Stimulated activated naive CD4-positive, alpha-beta T cell (primary cell): ENCODE measurements around the gene RPS6KL1.

ENCODE experiments used
- DNase-seq, 6 experiments: peaks; one replicate each; lab custom pipeline; 2025; lab: John Stamatoyannopoulos, UW

The RPS6KL1 gene

DNA sequence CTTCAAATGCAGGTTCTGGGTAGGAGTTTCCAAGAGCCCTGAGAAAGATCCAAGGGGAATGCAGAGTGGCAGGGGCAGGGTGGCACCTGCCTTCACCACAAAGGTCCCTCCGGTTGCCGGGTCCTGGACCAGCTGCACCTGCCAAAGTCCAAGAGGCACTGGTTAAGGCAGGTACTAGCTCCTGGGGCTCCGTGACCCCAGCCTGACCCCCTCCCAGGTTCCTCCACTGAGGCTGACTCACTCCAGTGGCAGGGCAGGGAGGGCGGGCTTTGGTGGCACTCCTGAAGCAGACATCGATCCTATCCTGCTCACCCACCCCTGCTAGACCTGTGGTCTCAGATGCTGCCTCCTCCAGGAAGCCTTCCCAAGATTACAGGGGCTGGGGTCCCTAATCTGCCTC lies 11.4 kb downstream of the RPS6KL1 start:
- no peak for DNase-seq

GRCh38 chr14:74911221-74911620 lies 11.8 kb downstream of the RPS6KL1 start:
- DNase-seq, result no peak

DNA sequence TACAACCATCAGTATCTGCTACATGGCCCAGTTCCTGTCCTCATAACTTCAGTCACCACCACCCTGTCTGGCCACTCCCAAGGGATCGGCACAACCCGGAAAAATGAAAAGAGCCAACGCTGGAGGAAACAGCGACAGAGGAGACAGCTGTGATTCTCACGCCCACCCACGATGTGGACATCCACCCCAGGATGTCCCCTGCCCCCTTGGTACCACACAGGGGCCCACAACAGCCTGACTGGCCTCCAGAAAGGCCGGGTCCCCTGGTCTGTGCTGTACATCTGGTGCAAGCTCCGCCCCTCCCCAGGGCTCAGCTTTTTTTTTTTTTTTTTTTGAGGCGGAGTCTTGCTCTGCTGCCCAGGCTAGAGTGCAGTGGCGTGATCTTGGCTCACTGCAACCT lies 12.5 kb downstream of the RPS6KL1 start:
- no peak for DNase-seq

DNA sequence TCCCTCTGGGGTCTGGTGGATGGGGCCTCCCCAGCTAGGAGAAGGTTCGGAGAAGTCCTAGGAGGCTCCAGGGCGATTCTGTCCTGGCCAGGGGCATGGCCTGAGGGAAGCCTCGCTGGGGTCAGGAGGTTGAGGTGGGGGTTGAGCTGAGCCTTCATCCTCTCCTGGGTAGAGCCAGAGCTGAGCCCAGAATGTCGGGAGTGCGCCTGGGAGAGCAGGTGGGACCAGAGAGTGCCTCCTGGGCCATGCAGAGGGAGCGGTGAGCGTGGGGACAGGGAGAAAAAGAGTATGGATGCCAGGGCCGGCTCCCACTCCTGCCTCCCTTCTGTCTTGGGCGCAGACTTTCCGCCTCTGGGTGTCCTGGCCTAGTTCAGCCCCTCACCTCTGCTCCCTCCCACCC lies 13.1 kb downstream of the RPS6KL1 start:
- no peak for DNase-seq

DNA sequence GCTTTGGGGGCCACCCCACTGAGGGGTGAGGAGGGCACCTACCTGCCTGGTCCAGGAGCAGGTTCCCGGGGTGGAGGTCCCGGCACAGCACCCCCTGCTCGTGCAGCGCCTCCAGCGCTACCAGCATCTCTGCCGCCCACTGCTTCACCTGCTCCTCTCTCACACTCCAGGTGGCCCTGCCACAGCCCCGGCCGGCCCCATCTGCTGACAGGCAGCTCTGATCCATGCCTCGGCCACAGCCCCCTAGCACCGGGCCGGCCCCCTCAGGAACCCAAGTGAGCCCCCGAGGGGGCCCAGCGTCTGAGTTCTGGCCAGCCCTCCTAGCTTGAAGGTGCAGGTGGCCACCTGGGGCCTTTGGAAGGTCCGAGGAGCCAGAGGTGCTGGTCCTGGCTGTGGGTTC lies 13.6 kb downstream of the RPS6KL1 start:
- DNase-seq, result no peak

GRCh38 chr14:74908861-74909341 lies 14.2 kb downstream of the RPS6KL1 start:
- DNase-seq, result no peak

- DNase-seq, result no peak
Observed at GRCh38 chr14:74907744-74908143, 15.3 kb downstream of the RPS6KL1 start.

DNA sequence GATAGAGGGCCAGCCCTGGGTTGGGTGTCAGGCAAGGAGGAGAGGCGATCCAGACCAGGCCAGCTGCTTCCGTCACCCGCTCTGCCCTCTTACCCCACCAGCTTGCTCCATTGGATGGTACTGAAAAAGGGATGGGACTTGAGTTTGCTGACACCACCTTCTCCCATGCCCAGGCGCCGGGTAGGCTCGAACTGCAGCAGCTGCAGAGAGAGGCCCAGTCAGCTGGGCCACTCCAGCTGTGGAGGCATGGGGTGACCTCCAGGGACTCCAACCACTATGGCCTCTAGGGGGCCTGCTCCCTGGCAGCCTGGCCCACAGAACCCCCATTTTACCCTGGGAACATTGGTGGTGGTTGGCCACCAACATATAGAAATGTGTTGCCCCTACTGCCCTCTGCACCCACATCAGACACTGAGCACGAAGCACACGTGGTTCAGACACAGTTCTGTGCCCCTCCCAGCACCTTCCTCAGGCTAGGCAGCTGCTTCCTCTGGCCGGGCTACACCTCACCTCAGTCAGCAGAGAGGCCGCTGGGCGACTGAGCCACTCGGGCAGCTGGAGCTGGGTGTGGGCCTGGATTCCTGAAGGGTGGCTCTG lies 16.0 kb downstream of the RPS6KL1 start:
- DNase-seq, result peak in 1 of 6 experiments; percentile 2

DNA sequence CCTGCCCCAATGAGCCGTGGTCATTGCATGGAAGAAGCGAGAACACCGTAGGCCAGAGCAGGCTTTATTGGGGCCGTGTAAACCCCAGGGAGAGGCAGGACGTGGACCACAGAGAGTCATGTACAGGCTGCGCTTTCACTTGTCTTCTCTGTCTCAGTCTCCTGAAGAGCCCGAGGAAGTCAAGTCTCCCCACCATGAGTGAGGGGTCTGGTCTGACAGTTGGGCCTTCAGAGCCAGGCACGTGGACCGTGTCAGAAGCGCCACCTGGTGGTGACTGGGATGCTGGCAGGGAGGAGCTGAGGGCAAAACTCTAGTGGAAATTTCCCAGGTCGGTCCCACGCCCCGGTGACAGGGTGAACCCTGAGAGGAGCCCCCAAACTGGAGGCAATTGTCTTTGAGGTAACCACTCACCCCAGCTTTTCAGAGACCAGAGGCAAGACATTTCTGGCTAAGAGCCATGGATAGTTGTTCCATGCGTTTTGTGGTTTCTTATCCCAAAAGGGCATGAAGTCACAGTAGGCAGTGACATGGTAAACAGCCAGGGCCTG lies 17.4 kb downstream of the RPS6KL1 start:
- peak; percentile 34 to 82 (median 74) for DNase-seq

- DNase-seq, result no peak
Observed at GRCh38 chr14:74904635-74905503, 18.2 kb downstream of the RPS6KL1 start.

GRCh38 chr14:74902941-74903705 lies 19.9 kb downstream of the RPS6KL1 start:
- no peak for DNase-seq

DNA sequence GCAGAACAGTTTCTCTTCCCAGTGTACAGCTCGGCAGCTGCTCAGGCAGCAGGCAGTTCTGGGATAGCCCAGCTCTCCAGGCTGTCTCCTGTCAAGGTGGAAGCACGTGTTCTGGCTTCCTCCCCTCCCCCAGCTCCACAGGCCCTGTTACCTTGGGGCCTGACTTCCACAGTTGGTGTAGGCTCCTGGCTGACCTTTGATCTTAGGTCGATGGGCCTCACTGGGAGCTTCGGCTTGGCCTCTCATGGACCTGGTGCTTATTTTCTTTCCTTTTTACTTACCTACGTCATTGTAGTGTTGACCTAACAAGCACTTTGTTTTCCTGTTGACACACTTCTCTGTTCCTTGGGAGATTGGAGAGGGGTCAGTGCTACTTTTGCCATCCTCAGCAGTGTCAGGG lies 24.4 kb downstream of the RPS6KL1 start:
- DNase-seq, result no peak

DNA sequence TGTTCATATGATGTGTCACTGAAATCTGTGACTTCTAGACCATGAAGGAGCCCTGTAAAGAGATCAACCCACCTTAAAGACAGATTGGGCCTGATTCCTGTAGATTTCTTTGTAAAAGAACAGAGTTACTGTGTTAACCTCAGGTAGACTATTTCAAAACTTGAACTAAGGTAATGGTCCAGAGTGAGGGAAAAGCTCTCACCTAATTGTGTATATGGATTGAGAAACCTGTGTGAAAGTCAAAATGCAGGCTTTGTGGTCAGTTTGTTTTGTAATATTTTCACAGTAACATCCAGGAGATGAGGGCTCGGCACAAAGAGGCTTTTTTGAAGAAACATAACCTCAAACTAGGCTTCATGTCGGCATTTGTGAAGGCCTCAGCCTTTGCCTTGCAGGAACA lies 25.0 kb downstream of the RPS6KL1 start:
- no peak for DNase-seq

DNA sequence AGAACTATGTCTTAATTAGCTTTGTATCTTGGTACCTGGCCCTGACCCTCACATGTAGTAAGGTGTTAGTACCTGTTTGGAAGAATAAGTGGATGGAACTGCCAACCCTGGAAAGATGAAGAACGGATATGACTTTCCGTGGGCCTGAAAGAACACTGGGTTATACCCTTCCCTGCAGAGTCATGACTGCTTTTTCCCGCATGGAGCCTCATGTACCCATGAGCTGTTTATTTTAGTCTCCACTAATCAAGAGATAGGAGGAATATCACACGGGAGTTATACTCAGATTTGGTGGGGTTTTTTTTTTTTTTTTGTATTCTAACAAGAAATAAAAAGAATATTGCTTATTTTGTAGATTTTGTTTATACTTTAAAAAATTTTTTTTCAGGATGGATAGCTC lies 25.4 kb downstream of the RPS6KL1 start:
- DNase-seq, result no peak

DNA sequence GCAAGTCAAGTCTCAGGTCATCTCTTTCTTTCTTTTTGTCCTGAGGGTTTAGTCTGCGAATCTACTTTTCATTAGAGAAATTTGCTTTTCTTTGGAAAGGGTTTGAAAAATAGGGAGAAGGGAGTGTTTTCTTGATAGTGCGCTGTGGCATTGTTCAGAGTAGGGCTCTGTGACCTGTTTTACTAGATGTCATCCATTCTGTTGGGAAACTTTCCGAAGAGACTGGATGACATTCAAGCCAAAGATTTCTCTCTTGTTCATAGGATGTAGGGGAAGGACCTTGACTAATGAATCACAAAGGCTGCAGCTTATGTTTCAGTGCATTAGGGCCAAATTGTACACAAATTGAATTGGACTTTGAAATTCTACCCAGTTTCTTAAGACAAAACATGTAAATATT lies 26.7 kb downstream of the RPS6KL1 start:
- DNase-seq, result no peak

DNA sequence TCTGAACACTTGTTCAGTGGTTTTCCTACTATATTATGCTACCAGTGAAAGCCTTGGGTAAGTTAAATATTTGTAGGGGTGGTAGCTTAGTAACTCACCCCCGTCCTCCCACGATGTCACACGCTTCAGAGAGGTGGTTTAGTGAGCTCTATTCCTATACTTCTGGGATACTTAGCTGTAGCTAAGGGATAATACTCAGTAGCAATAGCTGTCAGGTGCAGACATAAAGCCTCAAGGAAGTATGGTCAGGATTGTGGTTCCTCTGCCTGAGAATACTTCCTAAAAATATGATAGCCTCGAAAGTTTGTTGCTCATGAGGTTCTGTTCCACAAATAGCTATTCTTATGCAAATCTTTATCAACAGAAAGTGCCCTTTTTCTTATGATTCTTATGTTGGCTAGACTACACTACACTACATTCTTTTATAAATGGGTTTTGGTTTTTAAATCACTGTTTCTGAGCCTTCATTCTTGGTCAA lies 29.4 kb downstream of the RPS6KL1 start:
- DNase-seq, result no peak

DNA sequence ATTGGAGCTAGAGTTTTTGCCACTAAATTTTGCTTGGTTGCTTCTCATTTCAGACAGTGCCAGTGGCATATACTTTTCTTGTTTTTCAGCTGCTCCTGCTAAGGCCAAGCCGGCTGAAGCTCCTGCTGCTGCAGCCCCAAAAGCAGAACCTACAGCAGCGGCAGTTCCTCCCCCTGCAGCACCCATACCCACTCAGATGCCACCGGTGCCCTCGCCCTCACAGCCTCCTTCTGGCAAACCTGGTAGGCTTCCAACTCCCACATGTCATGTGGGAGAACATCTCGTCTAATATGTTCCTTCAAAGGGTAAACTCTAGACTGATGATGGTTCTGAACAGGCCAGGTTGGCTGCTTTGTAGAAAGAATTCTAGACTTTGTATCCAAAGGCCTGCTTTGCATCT lies 30.3 kb downstream of the RPS6KL1 start:
- DNase-seq, result no peak

DNA sequence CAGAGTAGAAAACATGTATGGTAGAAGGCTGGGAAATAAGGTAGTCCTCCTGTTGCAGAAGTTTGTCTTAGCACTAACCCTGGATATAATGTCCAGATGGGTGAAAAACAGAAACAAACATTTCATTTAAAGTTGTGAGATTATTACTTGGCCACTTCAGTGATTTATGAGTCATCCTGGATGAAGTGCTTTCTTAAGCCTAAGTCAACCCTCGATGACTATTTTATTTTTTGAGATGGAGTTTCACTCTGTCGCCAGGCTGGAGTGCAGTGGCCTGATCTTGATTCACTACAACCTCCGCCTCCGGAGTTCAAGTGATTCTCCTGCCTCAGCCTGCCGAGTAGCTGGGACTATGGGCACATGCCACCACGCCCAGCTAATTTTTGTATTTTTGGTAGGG lies 31.2 kb downstream of the RPS6KL1 start:
- no peak for DNase-seq

DNA sequence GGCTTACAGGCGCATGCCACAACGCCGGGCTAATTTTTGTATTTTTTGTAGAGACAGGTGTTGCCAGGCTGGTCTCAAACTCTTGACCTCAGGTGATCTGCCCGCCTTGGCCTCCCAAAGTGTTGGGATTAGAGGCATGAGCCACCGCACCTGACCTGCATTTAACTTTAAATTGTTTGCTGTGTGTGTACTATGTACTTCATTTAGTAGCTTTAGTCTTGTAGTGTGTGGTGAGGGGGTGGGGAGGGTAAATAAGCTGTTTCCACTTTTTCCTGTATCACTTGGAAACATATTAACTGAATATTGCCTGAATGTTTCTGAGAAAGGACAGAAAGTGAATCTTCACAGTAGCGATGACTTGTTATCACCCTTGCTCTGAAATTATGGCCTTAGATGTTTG lies 32.8 kb downstream of the RPS6KL1 start:
- no peak for DNase-seq

DNA sequence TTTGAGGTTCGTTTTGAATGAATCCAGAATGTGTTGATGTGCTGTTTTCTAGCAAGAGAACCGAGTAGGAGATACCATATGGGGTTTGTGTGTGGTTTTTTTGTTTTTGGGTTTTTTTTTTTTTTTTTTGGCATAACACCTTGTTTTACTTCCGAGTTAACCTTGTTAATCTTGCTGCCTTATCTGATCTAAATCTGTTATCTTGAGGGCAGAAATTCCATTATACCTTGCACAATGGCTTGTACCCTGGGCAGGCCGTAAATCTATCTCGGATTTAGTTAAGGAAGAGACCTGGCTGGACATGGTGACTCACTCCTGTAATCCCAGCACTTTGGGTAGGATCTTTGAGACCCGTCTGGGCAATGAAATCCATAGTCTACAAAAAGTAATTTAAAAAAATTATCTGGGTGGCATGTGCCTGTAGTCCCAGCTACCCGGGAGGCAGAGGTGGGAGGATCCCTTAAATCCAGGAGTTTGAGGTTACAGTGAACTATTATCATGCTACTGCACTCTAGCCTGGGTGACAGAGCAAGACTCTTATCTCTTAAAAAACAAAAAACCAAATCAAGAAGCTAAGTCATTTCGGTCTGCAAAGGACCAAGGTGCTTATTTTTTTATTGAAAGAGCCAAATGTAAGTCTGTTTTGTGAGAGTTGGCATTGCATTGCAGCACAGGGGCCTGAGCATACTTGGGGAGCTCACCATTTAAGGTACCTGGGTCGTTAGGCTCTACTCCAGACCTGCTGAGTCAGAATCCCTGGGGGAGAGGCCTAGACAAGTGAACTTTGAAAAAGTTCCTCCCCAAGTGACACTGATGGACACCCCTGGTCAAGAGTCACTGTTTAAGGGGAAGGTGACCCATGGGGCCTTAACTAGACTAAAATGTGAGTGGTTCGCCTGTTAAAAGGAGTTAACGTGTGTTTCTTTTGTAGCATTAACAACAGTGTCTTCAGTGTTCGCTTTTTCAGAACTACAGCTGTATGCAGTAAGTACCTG lies 34.6 kb downstream of the RPS6KL1 start:
- DNase-seq, result peak in 1 of 6 experiments; percentile 16

DNA sequence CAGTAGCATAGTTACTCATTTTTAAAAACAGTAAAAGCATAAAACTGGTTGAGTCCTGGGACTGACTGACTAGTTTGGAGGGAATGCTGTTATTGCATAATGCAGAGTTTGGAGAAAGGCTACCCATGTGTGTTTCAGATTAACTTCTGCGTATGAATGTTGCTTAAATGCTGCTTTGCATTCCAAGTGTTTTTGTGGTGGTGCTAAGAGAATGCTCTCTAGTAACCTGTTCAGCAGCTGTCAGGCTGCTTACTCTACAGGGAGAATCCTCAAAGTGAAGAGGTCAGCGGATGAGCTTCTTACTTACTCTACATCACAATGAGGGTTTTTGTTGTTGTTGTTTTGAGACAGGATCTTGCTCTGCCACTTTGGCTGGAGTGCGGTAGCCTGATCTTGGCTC lies 37.1 kb downstream of the RPS6KL1 start:
- DNase-seq, result no peak
